Activated CD4-positive, alpha-beta T cell treated with anti-CD3 and anti-CD28 coated beads, Interleukin-2, amount 10 ng/mL, durations not matched to agents 7 days and 5 days (primary cell): ENCODE data around the gene ATXN10. TPM values are rescaled to one million over a fixed set of nuclear protein-coding genes. Genes with fewer than 3 reads are reported as not detected.

Experiments used
- CTCF ChIA-PET: fragments of 350-600 bp; sonication (Branson Sonifier 250); formaldehyde crosslinking; loops from one replicate; lab custom pipeline; 2021; ENCODE audit warnings: antibody characterized with exemption; lab: Charles Lee
- POLR2A ChIA-PET: fragments of 350-600 bp; sonication (Branson Sonifier 250); formaldehyde crosslinking; loops from one replicate; lab custom pipeline; 2021; ENCODE audit warnings: antibody characterized with exemption; lab: Charles Lee
- DNase-seq: peaks from one replicate; pipeline ENCODE4 v3.0.0-alpha.2; 2020
- H3K27ac Mint-ChIP-seq: one replicate; pipeline ENCODE4 v1.8.0; 2021; ENCODE audit warnings: mild to moderate bottlenecking, moderate library complexity, mixed read lengths
- H3K27me3 Mint-ChIP-seq: one replicate; pipeline ENCODE4 v1.8.0; 2021; ENCODE audit warnings: mixed read lengths
- H3K36me3 Mint-ChIP-seq: one replicate; pipeline ENCODE4 v1.8.0; 2021; ENCODE audit warnings: low read depth, mixed read lengths
- H3K4me1 Mint-ChIP-seq: one replicate; pipeline ENCODE4 v1.8.0; 2021; ENCODE audit warnings: mixed read lengths
- H3K4me3 Mint-ChIP-seq: one replicate; pipeline ENCODE4 v1.8.0; 2021; ENCODE audit warnings: mild to moderate bottlenecking, moderate library complexity, mixed read lengths
- H3K9me3 Mint-ChIP-seq: one replicate; pipeline ENCODE4 v1.8.0; 2021; ENCODE audit warnings: mixed read lengths
- total RNA-seq, 2 experiments: library from RNA; stranded (reverse); gene quantifications; one replicate each; pipeline ENCODE4 v1.2.3, GENCODE V29; 2021

Gene ATXN10
- total RNA-seq, 2 experiments from 2014 or later = 91.5 to 103 TPM

- Mint-ChIP-seq H3K36me3 (no peaks in the 10 kb centered on the region), H3K9me3 (no peaks in the 10 kb centered on the region), H3K27me3 (peaks cover 32% of the 10 kb centered on the region), H3K27ac (no peak overlapping the region), H3K4me3 (no peak overlapping the region), H3K4me1 (no peaks in the 10 kb centered on the region)
- CTCF ChIA-PET = no interaction called here
- DNase-seq = no peak
- POLR2A ChIA-PET = no interaction called here
Observed at GRCh38 chr22:45881524-45881875, 209.9 kb downstream of the ATXN10 start.

- ChIA-PET POLR2A (no interaction called here), CTCF (no interaction called here)
- no peaks in the 10 kb centered on the region for H3K36me3 Mint-ChIP-seq
- H3K9me3 Mint-ChIP-seq = no peaks in the 10 kb centered on the region
- no peak overlapping the region for H3K27ac Mint-ChIP-seq
- no peak overlapping the region for H3K4me3 Mint-ChIP-seq
- H3K4me1 Mint-ChIP-seq = no peaks in the 10 kb centered on the region
- H3K27me3 Mint-ChIP-seq = peaks cover 25% of the 10 kb centered on the region
- DNase-seq = no peak
Observed at GRCh38 chr22:45882881-45883810, 211.5 kb downstream of the ATXN10 start.

- Mint-ChIP-seq H3K4me3 (no peak overlapping the region), H3K36me3 (no peaks in the 10 kb centered on the region), H3K9me3 (no peaks in the 10 kb centered on the region), H3K27me3 (peaks cover 20% of the 10 kb centered on the region), H3K4me1 (no peaks in the 10 kb centered on the region), H3K27ac (no peak overlapping the region)
- ChIA-PET CTCF (interaction anchor here (0.7 kb wide), 1 partner anchor 227 kb away, joined by 3 read pairs; no protein-coding TSS in a partner anchor), POLR2A (no interaction called here)
- DNase-seq = no peak
Observed at GRCh38 chr22:45883811-45884170, 212.2 kb downstream of the ATXN10 start.

- H3K36me3 Mint-ChIP-seq = no peaks in the 10 kb centered on the region
- ChIA-PET CTCF (interaction anchor here (0.7 kb wide), 1 partner anchor 227 kb away, joined by 3 read pairs; no protein-coding TSS in a partner anchor), POLR2A (no interaction called here)
- H3K4me1 Mint-ChIP-seq = no peaks in the 10 kb centered on the region
- peaks cover 16% of the 10 kb centered on the region for H3K27me3 Mint-ChIP-seq
- H3K4me3 Mint-ChIP-seq = no peak overlapping the region
- DNase-seq = no peak
- H3K27ac Mint-ChIP-seq = no peak overlapping the region
- no peaks in the 10 kb centered on the region for H3K9me3 Mint-ChIP-seq
Observed at GRCh38 chr22:45884201-45885062, 212.8 kb downstream of the ATXN10 start.

- peaks cover 11% of the 10 kb centered on the region for H3K27me3 Mint-ChIP-seq
- no peaks in the 10 kb centered on the region for H3K9me3 Mint-ChIP-seq
- no peak overlapping the region for H3K27ac Mint-ChIP-seq
- H3K4me3 Mint-ChIP-seq = no peak overlapping the region
- POLR2A ChIA-PET = no interaction called here
- H3K4me1 Mint-ChIP-seq = no peaks in the 10 kb centered on the region
- no peaks in the 10 kb centered on the region for H3K36me3 Mint-ChIP-seq
- no peak for DNase-seq
- CTCF ChIA-PET = no interaction called here
Observed at GRCh38 chr22:45885171-45885840, 213.7 kb downstream of the ATXN10 start.

GRCh38 chr22:45885941-45886395 is 214.3 kb downstream of the ATXN10 start:
- Mint-ChIP-seq H3K27me3 (peaks cover 7% of the 10 kb centered on the region), H3K4me1 (no peaks in the 10 kb centered on the region), H3K9me3 (no peaks in the 10 kb centered on the region), H3K27ac (no peak overlapping the region), H3K4me3 (no peak overlapping the region), H3K36me3 (no peaks in the 10 kb centered on the region)
- ChIA-PET CTCF (no interaction called here), POLR2A (no interaction called here)
- no peak for DNase-seq

- ChIA-PET POLR2A (no interaction called here), CTCF (no interaction called here)
- Mint-ChIP-seq H3K27ac (no peak overlapping the region), H3K4me3 (no peak overlapping the region), H3K27me3 (peaks cover 2% of the 10 kb centered on the region), H3K36me3 (no peaks in the 10 kb centered on the region), H3K9me3 (no peaks in the 10 kb centered on the region), H3K4me1 (no peaks in the 10 kb centered on the region)
- no peak for DNase-seq
Observed at GRCh38 chr22:45886540-45886939, 214.9 kb downstream of the ATXN10 start.

- no peak overlapping the region for H3K4me3 Mint-ChIP-seq
- ChIA-PET POLR2A (no interaction called here), CTCF (no interaction called here)
- H3K27me3 Mint-ChIP-seq = peaks cover 2% of the 10 kb centered on the region
- no peaks in the 10 kb centered on the region for H3K4me1 Mint-ChIP-seq
- H3K9me3 Mint-ChIP-seq = no peaks in the 10 kb centered on the region
- no peak for DNase-seq
- no peak overlapping the region for H3K27ac Mint-ChIP-seq
- H3K36me3 Mint-ChIP-seq = no peaks in the 10 kb centered on the region
Observed at GRCh38 chr22:45887202-45888131, 215.8 kb downstream of the ATXN10 start.

GRCh38 chr22:45888221-45889092 is 216.8 kb downstream of the ATXN10 start:
- peaks cover 2% of the 10 kb centered on the region for H3K27me3 Mint-ChIP-seq
- POLR2A ChIA-PET = no interaction called here
- peak overlapping the region; percentile 25 for H3K27ac Mint-ChIP-seq
- H3K36me3 Mint-ChIP-seq = no peaks in the 10 kb centered on the region
- no peak for DNase-seq
- no peak overlapping the region for H3K4me3 Mint-ChIP-seq
- CTCF ChIA-PET = no interaction called here
- H3K9me3 Mint-ChIP-seq = no peaks in the 10 kb centered on the region
- H3K4me1 Mint-ChIP-seq = no peaks in the 10 kb centered on the region

GRCh38 chr22:45889093-45889538 is 217.5 kb downstream of the ATXN10 start:
- ChIA-PET POLR2A (no interaction called here), CTCF (no interaction called here)
- H3K36me3 Mint-ChIP-seq = no peaks in the 10 kb centered on the region
- no peak for DNase-seq
- H3K27me3 Mint-ChIP-seq = peaks cover 2% of the 10 kb centered on the region
- no peaks in the 10 kb centered on the region for H3K4me1 Mint-ChIP-seq
- H3K9me3 Mint-ChIP-seq = no peaks in the 10 kb centered on the region
- H3K4me3 Mint-ChIP-seq = no peak overlapping the region
- no peak overlapping the region for H3K27ac Mint-ChIP-seq
